Activated T-helper 2 cell treated with anti-CD3 and anti-CD28 coated beads, Interferon-gamma antibody, Interleukin-2, Interleukin-4, amounts not matched to agents 10 μg/mL and 5 μg/mL and 100 μg/mL, durations not matched to agents 14 hours and 24 hours and 36 hours (primary cell): ENCODE measurements around the gene VWA5B2. TPM values are rescaled to one million over a fixed set of nuclear protein-coding genes. Genes with fewer than 3 reads are reported as not detected.
"Not testable (repeated sequence)": the region's sequence is repeated elsewhere in the genome, so short reads cannot be mapped to it uniquely, and the experiment has no call there.

Experiments used
- DNase-seq: peaks from one replicate; pipeline ENCODE4 v3.0.0; 2021; ENCODE audit warnings: low spot score
- H3K27ac Mint-ChIP-seq: one replicate; pipeline ENCODE4 v1.8.0; 2021; ENCODE audit warnings: mixed read lengths
- H3K27me3 Mint-ChIP-seq: one replicate; pipeline ENCODE4 v1.8.0; 2021; ENCODE audit warnings: low read depth, mixed read lengths
- H3K36me3 Mint-ChIP-seq: one replicate; pipeline ENCODE4 v1.8.0; 2021; ENCODE audit warnings: low read depth, mixed read lengths
- H3K4me1 Mint-ChIP-seq: one replicate; pipeline ENCODE4 v1.8.0; 2021; ENCODE audit warnings: low read depth, mixed read lengths
- H3K4me3 Mint-ChIP-seq: one replicate; pipeline ENCODE4 v1.8.0; 2021; ENCODE audit warnings: low read depth, mild to moderate bottlenecking, moderate library complexity, mixed read lengths
- H3K9me3 Mint-ChIP-seq: one replicate; pipeline ENCODE4 v1.8.0; 2021; ENCODE audit warnings: mixed read lengths
- intact Hi-C: fragments of 100-400 bp; cut with micrococcal nuclease; formaldehyde crosslinking; loops from one replicate; pipeline ENCODE4 v1.15.1; 2023
- total RNA-seq: library from RNA; stranded (reverse); gene quantifications from 2 replicates; pipeline ENCODE4 v1.2.3, GENCODE V29; 2022

The VWA5B2 gene
- total RNA-seq, 1 donor from 2014 or later: 0.11 TPM

DNA sequence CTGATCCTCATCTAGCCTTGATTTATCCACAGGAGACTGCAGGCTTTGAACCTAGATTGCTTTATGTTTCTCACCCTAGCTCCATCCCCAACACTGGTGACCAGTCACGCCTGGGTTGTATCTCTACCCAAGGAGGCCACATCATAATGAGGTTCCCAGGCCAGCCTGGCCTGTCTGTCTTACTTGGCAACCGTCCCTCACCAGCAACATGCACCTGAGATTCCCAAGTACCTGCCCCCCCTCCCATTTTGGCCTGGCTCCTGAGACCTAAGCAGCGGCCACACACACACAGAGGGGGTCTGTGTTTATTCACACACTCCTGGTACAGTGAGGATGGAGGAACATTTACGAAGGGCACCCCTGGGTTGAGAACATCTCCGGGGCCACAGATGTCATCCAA, 29.5 kb downstream of the VWA5B2 start:
- Mint-ChIP-seq H3K9me3 (no peaks in the 10 kb centered on the region), H3K27me3 (peaks cover 33% of the 10 kb centered on the region), H3K36me3 (peaks cover 9% of the 10 kb centered on the region), H3K4me3 (no peak overlapping the region), H3K27ac (no peak overlapping the region), H3K4me1 (peaks cover 17% of the 10 kb centered on the region)
- DNase-seq: no peak
- intact Hi-C loops: no loop called here

DNA sequence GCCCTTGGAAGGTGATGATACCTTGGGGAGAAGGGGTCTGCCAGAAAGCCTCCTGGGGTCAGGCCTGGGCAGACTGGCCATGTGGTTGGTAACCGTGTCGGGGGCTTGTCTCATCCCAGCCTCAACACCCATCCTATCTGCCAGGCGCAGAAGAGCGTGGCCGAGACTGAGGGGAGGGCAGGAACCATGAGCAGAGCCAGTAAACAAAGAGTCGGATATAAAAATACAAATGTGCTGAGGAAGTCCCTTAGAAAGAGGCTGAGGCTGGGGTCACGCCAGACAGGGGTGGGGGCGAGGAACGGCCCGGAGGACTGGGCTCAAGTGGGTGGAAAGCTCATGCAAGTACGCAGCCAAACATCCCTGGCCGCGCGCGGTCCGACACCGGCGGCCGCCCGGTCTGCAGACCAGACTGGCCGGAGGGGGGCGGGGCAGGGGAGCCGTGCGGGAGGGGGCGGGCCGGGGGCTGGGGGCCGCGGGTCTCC, 30.1 kb downstream of the VWA5B2 start:
- H3K9me3 Mint-ChIP-seq: no peaks in the 10 kb centered on the region
- no peak overlapping the region for H3K27ac Mint-ChIP-seq
- intact Hi-C loops: no loop called here
- no peak for DNase-seq
- H3K27me3 Mint-ChIP-seq: peaks cover 33% of the 10 kb centered on the region
- H3K4me1 Mint-ChIP-seq: peaks cover 17% of the 10 kb centered on the region
- peaks cover 9% of the 10 kb centered on the region for H3K36me3 Mint-ChIP-seq
- H3K4me3 Mint-ChIP-seq: peak overlapping the region; percentile 1

DNA sequence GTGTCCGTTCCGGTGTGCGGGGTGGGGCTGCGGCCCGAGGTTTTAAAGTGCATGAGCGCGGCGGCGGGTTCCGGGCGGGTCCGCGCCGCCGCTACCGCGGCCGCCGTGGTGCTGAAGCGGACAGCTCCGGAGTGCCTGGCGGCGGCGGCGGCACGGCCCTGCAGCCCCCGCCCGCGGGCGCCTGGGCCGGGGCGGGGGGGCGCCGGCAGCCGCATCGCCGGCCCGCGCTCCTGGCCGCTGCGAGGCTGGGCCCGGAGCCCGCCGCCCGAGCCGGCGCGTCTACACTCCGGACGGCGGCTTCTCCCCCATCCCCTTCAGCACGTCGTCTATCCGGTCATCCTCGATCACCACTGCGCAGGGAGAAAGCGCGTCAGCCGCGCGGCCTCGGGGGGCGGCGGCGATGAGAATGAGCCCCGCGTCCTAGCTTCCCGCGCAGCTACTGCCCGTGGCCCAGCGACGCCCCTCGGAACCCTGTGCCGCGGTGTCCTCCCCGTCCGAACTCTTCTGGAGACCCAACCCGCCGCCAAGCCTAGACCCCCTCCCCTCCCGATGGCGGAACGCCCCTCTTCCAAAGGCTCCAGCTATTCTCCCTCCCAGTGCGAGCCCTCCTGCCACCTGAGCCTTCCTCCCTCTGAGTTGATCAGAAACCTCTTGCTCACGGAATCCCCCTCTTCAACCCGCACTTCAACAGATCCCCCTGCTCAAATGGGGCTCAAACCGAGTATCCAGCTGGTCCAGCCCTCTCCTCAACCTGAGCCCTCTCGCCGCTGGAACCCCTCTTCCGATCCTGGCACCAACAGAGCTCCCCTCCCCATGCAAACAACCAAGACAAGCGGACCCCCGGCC, 30.7 kb downstream of the VWA5B2 start:
- H3K36me3 Mint-ChIP-seq: peaks cover 9% of the 10 kb centered on the region
- peak overlapping the region; percentile 72 for H3K4me3 Mint-ChIP-seq
- H3K27me3 Mint-ChIP-seq: peaks cover 38% of the 10 kb centered on the region
- peak; percentile 23 for DNase-seq
- peaks cover 17% of the 10 kb centered on the region for H3K4me1 Mint-ChIP-seq
- intact Hi-C loops: no loop called here
- H3K9me3 Mint-ChIP-seq: no peaks in the 10 kb centered on the region
- no peak overlapping the region for H3K27ac Mint-ChIP-seq

DNA sequence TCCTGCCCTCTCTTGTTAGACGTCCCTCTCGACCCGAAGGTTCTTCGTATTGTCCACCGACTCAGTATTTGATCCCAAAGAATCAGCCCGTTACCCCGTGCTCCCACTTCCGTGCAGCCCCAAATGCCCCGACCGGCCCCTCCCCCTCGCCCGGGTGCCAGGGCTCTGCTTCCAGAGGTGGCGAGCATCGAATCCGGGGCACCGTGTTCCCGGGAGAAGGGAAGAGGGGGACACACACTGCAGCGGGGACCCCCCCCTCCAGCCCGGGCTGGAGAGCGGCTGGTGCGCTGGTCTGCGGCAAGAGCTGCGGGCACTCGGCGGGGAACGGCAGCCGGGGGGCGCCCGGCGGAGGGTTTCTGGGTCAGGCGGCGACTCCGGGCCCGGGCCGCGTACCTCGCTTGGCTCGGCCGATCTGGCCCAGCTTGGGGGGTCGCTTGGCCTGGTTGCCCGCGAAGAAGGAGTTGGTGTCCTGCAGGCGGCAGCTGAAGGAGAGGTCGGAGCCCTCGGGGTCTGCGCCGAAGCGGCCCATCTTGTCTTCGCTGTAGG, 31.4 kb downstream of the VWA5B2 start:
- peaks cover 9% of the 10 kb centered on the region for H3K36me3 Mint-ChIP-seq
- no peaks in the 10 kb centered on the region for H3K9me3 Mint-ChIP-seq
- H3K27me3 Mint-ChIP-seq: peaks cover 42% of the 10 kb centered on the region
- H3K4me1 Mint-ChIP-seq: peaks cover 14% of the 10 kb centered on the region
- H3K27ac Mint-ChIP-seq: no peak overlapping the region
- peak overlapping the region; percentile 72 for H3K4me3 Mint-ChIP-seq
- intact Hi-C loops: loop anchor here (1.0 kb wide), 1 partner anchor 10 kb away; no protein-coding TSS in a partner anchor
- DNase-seq: no peak

DNA sequence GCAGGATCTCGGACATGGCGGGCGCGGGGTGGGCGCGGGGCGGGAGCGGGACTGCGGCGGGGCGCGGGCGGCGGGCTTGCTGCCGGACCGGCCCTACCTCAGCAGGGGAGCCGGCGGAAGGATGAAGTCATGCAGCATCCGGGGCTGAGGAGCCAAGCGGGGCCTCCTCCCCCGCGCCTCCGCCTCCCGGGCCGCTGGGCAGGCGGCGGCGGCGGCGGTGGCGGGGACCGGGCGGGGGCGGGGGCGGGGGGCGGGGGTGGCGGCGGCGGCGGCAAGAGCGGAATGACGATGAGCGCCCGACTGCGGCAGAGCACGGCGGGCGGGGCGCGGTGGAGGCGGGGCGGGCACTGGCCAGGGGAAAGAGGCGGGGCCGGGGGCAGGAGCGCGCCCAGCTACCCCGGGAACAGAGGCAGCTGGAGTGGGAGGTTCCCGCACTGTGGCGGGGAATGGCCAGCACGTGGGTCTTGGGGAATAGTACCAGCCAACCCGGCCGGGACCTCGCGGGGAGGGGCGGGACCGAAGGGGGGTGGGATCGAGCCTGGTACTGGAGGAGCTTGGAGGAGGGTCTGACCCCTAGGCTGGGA, 32.0 kb downstream of the VWA5B2 start, which contains the start of gene CAMK2N2:
CAMK2N2 (minus strand) TSS at position 284 of the 584 bp plus-strand sequence; CDS start at position 16, 268 bp downstream.
- H3K4me3 Mint-ChIP-seq: peak within 1 kb of the TSS; percentile 89
- peaks cover 9% of the 10 kb centered on the region for H3K36me3 Mint-ChIP-seq
- no peaks in the 10 kb centered on the region for H3K9me3 Mint-ChIP-seq
- peaks cover 14% of the 10 kb centered on the region for H3K4me1 Mint-ChIP-seq
- intact Hi-C loops: loop anchor here (1.0 kb wide), 1 partner anchor 11 kb away; no protein-coding TSS in a partner anchor
- DNase-seq: peak; percentile 42
- peak within 1 kb of the TSS; percentile 6 for H3K27ac Mint-ChIP-seq
- peaks cover 42% of the 10 kb centered on the region for H3K27me3 Mint-ChIP-seq

DNA sequence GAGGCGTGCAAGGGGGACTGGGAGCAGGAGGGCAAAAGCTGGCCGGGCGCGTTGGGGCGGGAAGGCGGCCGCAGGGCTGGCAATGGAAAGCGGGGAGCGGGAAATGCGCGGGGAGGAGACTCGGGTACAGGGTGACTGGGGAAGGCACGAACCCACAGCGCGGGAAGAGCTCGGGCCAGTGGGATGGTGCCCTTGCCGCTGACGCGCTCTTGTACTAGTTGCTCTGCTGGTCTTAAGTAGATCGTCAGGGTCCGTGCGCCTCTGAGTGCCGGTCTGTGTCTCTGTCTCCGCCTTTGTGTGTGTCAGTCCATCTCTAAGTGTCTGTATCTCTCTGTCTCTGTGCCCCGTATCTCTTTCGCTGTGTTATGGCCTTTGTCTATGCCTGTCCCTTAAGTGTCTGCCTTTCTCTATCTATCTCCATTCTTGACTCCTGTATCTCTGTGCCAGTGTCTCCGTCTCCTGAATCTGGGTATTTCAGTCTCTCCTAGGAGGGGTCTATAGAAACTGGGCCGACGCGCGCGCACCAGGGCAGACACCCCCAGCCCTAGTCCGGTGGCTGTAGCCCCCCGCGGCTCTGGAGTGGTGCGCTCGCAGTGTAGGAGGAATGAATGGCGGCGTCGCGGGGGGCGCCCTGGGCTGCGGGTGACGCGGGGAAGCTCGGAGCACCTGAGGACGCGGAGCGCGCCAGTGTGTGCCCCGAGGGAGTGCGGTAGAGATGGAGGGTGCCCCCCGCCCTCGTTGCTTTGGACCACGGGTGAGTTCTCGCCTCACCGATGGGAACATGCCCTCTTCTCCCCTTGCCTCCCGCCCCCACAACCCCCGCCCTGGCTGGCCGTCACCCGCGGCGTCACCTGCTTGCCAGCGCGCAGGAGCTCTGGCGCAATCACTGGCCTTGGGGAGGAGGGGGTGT, 32.7 kb downstream of the VWA5B2 start:
- Mint-ChIP-seq H3K9me3 (no peaks in the 10 kb centered on the region), H3K4me3 (peak overlapping the region; percentile 89), H3K36me3 (peaks cover 9% of the 10 kb centered on the region), H3K4me1 (peaks cover 14% of the 10 kb centered on the region), H3K27ac (peak overlapping the region; percentile 6), H3K27me3 (peaks cover 44% of the 10 kb centered on the region)
- DNase-seq: no peak
- intact Hi-C loops: loop anchor here (1.0 kb wide), 1 partner anchor 12 kb away; no protein-coding TSS in a partner anchor

DNA sequence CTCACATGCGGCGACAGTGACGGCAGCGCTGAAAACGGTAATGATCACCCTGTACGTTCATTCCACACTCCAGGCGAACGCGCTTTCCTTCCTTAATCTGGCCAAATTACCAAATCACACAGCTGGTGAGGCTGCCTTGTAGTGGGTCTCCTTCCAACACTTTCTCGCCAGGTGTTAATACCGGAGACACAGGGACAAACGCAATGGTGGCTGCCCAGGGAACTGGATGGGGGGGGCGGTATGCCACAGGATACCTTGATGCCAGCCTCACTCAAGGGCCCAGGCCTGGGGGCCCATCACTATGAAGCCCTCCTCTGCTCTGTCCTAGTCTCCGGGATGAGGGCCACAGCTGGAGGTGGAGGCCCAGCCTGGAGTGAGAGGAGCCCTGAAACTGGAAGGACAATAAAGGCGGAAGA, 33.4 kb downstream of the VWA5B2 start:
- Mint-ChIP-seq H3K27me3 (peaks cover 47% of the 10 kb centered on the region), H3K4me3 (peak overlapping the region; percentile 72), H3K4me1 (peaks cover 14% of the 10 kb centered on the region), H3K27ac (no peak overlapping the region), H3K9me3 (no peaks in the 10 kb centered on the region), H3K36me3 (peaks cover 9% of the 10 kb centered on the region)
- DNase-seq: no peak
- intact Hi-C loops: no loop called here

DNA sequence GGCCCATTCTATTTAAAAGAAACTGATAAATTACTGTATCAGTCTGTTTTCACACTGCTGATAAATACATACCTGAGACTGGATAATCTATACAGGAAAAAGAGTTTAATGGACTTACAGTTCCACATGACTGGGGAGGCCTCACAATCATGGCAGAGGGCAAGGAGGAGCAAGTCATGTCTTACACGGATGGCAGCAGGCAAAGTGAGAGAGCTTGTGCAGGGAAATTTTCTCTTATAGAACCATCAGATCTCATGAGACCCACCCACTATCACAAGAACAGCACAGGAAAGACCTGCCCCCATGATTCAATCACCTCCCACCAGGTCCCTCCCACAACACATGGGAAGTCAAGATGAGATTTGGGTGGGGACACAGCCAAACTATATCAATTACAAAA, 37.9 kb downstream of the VWA5B2 start:
- DNase-seq, intact Hi-C loops, H3K9me3 Mint-ChIP-seq, H3K4me3 Mint-ChIP-seq, H3K4me1 Mint-ChIP-seq, H3K36me3 Mint-ChIP-seq, H3K27ac Mint-ChIP-seq: not testable (repeated sequence)
- H3K27me3 Mint-ChIP-seq: peaks cover 32% of the 10 kb centered on the region

DNA sequence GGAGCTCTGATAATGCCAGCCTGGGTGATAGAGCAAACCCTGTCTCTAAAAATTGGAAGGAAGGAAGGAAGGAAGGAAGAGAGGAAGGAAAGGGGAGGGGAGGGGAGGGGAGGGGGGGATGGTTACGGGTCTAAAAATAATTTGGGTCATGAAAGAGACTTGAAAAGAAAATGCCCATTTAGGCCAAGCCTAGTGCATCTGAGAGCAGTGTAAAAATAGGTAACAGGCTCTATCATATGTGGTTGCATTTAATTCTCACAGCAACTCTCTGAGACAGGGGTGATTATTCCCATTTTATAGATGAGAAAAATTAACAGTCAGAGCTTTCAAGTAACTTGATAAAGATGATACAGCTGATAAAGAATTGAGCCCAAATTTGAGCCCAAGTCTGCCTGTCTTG, 42.9 kb downstream of the VWA5B2 start:
- Mint-ChIP-seq H3K4me3 (no peak overlapping the region), H3K36me3 (no peaks in the 10 kb centered on the region), H3K27ac (no peak overlapping the region), H3K4me1 (no peaks in the 10 kb centered on the region), H3K9me3 (no peaks in the 10 kb centered on the region), H3K27me3 (peaks cover 35% of the 10 kb centered on the region)
- DNase-seq: no peak
- intact Hi-C loops: no loop called here

DNA sequence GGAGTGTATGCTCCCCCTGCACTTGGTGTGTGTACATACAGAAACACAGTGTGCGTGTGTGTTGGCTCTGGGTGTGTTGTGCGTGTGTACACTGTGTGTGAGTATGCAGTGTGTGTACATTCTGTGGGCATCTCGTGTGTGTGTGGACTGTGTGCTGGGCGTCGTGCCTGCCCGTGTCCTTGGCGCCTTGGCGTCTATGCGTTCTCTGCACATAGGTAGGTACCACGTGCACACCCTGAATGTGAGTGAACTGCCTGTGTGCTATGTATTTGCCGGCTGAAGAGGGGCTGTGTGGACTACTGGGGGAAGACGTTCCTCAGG, 46.0 kb downstream of the VWA5B2 start:
- Mint-ChIP-seq H3K4me3 (no peak overlapping the region), H3K36me3 (no peaks in the 10 kb centered on the region), H3K9me3 (no peaks in the 10 kb centered on the region), H3K27ac (no peak overlapping the region), H3K4me1 (no peaks in the 10 kb centered on the region), H3K27me3 (peaks cover 48% of the 10 kb centered on the region)
- DNase-seq: no peak
- intact Hi-C loops: no loop called here

DNA sequence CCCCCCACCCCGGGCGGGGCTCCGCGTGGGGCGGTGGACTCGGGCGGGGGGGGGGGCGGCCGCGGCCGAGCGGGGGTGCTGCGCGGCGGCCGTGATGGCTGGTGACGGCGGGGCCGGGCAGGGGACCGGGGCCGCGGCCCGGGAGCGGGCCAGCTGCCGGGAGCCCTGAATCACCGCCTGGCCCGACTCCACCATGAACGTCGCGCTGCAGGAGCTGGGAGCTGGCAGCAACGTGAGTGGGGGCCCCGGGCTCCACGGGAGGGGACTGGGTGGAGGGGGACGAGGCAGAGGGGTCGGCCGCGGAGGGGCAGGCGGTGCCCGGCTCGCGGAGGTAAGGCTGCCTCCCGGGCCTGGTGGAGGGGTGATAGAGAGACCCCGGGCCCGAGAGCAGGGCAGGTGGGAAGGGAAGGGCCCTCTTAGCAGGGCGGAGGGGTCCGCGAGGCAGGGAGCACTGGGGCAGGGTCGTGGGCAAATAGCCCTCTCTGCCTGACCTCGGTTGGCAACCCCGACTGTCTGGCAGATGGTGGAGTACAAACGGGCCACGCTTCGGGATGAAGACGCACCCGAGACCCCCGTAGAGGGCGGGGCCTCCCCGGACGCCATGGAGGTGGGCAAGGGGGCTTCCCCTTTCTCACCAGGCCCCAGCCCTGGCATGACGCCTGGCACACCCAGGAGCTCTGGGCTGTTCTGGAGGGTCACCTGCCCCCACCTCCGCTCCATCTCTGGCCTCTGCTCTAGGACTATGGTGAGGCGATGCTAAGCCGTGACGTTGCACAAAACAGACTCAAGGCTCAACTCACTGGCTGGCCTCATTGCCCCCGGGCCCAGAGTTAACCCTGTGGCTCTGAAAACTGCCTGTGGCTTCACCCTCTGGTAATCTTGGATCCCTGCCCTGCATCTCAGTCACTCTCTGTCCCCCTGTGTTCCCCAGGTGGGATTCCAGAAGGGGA, 46.9 kb downstream of the VWA5B2 start, which contains the start of gene ECE2:
ECE2 (plus strand) TSS at position 62 of the 950 bp plus-strand sequence; CDS start at position 194, 132 bp downstream.
- DNase-seq: no peak
- H3K9me3 Mint-ChIP-seq: no peaks in the 10 kb centered on the region
- H3K4me1 Mint-ChIP-seq: no peaks in the 10 kb centered on the region
- no peak within 1 kb of the TSS for H3K27ac Mint-ChIP-seq
- H3K27me3 Mint-ChIP-seq: peaks cover 48% of the 10 kb centered on the region
- H3K36me3 Mint-ChIP-seq: no peaks in the 10 kb centered on the region
- intact Hi-C loops: no loop called here
- no peak within 1 kb of the TSS for H3K4me3 Mint-ChIP-seq
